GM19328 (cell line): ENCODE results near the gene MFAP1.
"Not testable (repeated sequence)": the region's sequence is repeated elsewhere in the genome, so short reads cannot be mapped to it uniquely, and the experiment has no call there.

Experiments used
- ATAC-seq: cut with Tn5 transposase; IDR thresholded peaks from one replicate; pipeline ENCODE4 v1.9.1; 2021; ENCODE audit warnings: mild to moderate bottlenecking, moderate library complexity; ENCODE audit not compliant: unreplicated experiment

MFAP1 gene

DNA sequence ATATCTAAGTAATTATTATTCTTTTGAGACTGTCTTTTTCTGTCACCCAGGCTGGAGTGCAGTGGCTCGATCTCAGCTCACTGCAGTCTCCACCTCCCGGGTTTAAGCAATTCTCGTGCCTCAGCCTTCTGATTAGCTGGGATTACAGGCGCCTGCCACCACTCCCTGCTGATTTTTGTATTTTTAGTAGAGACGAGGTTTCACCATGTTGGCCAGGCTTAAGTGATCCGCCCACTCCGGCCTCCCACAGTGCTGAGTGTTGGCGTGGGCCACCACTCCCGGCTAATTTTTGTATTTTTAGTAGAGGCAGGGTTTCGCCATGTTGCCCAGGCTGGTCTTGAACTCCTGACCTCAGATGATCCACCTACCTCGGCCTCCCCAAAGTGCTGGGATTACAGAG, 815 bp upstream of the MFAP1 start:
- not testable (repeated sequence) for ATAC-seq

DNA sequence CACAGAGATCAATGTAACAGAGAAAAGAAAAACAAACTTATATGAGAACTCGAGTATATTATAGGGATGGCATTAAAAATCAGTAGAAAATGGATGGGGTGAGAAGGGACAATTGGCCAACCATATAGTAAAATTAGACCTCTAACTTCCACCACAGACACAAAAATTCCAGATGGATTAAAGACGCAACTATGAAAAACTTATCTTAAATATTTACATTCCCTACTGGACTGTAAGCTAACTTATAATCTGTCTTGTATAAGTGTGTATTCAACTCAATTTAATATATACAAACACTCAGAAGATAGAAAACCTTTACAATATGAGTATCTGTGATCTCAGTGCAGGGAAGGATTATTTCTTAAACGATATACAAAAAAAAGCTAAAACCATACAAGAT, 3.0 kb downstream of the MFAP1 start:
- ATAC-seq: no peak

DNA sequence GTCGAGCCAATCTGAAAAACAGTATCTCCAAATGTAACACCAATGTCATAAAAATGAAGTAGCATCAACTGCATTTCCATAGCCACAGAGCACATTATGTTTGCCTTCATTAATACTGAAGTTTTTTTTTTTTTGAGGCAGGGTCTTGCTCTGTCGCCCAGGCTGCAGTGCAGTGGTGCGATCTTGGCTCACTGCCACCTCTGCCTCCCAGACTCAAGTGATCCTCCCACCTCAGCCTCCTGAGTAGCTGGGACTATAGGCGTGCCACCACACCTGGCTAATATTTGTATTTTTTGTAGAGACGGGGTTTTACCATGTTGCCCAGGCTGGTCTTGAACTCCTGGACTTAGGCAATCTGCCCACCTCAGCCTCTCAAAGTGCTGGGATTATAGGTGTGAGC, 9.4 kb downstream of the MFAP1 start:
- not testable (repeated sequence) for ATAC-seq

DNA sequence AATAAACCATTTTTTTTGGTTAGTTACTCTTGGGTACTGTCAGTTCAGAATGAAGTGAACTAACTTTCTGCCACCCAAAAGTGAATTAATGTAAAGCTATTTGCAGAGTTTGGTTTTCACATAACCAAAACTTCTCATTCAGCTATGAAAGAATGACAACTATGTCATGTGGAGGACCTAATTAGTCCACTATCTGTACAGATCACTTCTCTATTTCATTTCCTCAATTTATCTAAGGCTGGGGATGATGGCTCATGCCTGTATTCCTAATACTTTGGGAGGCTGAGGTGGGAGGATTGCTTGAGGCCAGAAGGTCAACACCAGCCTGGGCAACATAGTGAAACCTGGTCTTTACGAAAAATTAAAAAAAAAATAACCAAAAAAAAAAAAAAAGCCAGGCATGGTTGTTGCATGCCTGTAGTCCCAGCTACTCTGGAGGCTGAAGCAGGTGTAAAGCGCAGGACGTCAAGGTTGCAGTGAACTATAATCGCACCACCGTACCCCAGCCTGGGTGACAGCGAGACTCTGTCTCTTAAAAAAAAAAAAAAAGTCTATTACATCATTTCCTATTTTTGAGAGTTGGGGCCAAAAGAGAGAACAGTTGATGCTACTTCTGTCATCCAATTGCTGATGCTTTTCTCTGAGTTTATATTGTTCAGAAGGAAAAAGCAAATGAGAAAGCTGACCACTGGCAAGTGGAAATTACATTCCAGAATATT, 15.4 kb downstream of the MFAP1 start:
- peak; percentile 53 for ATAC-seq

DNA sequence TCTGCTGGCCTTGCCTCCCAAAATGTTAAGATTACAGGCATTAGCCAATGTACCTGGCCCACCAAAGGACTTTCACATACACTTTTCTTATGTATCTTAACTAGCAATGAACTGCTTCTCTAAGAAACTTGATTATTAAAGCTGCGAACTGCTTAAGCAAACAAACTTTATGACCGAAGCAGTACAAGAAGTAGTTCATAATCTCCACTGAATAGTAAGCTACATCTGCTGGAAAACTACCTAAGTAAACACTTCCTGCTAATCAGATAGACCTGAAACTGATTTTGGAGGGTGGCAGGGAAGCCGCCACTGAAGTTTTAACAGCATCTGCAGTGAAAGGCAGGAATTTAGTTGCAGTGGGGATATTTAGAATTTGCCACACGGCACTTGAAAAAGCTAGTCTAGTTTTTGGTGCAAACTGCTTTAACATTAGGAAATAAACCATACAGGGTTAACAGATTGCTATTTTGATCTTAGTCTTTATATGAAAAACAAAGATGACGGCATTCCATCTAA, 16.0 kb downstream of the MFAP1 start:
- no peak for ATAC-seq

DNA sequence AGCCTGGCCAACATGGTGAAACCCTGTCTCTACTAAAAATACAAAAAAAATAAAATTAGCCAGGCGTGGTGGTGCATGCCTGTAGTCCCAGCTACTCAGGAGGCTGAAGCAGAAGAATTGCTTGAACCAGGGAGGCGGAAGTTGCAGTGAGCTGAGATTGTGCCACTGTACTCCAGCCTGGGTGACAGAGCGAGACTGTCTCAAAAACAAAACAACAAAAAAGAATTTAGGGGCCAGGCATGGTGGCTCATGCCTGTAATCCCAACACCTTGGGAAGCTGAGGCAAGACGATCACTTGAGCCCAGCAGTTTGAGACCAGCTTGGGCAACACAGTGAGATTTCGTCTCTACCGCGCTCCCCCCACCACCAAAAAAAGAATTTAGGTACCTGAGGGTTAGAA, 21.8 kb downstream of the MFAP1 start:
- ATAC-seq: not testable (repeated sequence)

DNA sequence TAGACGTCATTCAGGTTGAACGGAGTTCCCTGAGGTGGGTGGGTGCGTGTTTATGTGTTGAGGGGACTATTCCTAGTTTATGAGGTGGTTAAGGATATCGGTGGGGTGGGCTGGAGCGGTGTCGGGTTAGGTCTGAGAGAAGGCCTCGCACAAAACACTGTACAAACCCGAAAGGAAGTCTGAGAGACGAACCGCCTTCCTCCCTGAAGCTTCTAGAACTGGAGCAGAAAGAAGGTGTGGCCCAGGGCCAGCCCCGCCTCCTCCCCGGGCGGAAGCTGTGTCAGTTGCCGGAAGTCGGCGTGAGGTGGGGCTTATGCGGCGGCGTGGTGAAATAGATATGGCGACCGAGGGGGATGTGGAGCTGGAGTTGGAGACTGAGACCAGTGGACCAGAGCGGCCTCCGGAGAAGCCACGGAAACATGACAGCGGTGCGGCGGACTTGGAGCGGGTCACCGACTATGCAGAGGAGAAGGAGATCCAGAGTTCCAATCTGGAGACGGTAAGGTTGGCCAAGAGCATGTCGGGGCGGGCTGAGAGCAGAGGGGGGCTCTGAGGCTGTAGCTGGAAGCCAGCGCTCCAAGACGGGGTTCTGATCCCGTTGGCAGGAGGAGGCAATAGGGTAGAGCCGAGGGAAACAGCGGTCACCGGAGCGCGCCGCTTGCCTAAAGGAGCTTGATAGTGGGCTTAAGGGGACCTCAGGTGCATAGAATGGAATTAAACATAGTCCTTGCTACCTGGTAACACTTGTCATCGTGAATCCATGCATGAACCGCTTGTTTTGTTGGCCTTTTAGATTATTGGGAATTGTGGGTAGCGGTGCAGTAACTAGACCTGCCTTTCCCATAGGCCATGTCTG, 24.0 kb downstream of the MFAP1 start, which contains the start of gene HYPK:
TSS of gene HYPK (plus strand) at position 314 of the 856 bp plus-strand sequence. CDS start at position 338, 24 bp downstream.
- peak; percentile 87 for ATAC-seq

DNA sequence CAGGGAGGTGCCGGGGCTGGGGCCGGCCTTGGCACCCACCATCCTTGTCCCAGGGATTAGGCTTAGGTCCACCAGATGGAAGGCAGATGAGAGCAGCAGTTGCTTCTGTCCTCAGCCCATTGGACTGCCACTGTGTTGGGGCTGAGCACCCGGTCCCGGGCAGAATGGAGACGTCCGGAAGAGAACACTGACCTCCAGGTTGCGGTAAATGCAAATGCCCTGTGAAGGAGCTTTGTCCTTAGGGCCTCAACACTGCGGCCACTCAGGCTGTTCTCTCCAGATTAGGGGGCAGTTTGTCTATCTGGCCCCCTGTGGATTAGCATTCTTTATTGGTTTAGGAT, 24.6 kb downstream of the MFAP1 start, which contains the start of gene SERINC4:
TSS of gene SERINC4 (minus strand) at position 276 of the 341 bp plus-strand sequence. CDS start at position 42, 234 bp downstream.
- no peak for ATAC-seq

DNA sequence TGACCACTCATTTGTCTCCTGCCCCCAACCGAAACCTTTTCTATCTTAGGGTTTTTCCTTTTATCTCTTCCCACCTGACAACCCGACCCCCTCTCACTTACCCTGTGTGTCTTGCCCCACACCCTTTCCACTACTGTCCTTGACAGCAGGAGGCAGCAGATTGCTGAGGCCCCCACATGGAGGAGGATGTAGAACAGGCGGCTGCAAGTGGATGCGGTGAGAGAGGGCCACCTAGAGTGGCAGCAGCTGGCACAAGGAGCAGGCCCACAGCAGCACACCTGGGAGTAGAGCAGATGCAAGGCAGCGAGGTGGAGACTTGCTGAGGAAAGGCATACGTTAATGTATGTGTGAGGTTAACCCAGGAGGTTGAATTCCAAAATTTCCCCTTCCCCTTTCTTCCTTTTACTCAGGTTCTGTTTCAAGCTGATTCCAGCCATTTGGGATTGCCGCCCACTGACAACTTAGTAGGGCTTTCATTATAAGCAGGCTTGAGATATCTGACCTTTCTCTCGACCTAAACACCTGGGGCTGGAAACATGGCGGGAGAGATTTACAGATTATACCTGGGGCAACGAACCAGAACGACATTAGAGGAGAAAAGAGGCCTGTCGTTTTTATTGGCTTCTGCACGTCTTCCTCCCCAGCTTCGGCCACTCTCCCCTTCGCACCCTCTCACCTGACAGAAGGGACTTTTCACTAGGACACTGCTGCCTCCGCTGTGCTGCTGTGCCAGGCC, 25.1 kb downstream of the MFAP1 start:
- no peak for ATAC-seq

DNA sequence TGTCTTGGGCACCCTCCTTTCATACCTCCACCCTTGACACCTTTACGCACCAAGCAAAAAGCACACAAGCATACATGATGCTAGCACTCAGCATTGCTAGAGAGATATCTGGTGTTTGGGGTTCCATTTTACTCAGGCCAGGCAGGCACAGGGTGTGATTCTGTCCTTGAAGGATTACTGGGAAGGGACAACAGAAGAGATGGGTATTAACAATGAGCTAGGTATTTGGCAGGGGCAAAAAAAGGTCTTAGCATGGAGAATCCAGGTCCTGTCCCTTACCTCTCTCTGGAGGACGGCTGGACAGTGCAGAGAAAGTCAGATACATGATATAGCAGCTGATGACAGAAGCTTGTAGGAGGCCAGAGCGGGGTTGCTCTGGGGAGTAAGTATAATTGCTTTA, 27.9 kb downstream of the MFAP1 start:
- ATAC-seq: no peak

DNA sequence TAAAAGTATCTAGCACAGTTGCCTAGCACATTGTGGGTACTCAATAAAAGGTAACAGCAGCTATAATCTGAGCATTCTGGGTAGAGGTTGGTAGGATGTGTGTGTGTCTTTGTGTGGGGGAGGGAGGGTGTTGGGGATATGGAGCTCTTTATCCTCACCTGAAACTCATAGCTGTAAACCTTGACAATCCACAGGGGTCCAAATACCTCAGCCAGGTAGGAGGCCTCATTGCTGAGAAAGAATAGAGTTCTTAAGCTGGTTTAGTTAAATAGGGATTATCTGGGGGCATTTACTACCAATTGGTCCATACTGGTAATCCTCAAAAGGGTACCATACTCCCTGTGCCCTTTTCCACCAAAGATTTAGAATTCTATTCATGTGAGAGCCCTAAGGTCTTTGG, 28.5 kb downstream of the MFAP1 start:
- ATAC-seq: no peak

DNA sequence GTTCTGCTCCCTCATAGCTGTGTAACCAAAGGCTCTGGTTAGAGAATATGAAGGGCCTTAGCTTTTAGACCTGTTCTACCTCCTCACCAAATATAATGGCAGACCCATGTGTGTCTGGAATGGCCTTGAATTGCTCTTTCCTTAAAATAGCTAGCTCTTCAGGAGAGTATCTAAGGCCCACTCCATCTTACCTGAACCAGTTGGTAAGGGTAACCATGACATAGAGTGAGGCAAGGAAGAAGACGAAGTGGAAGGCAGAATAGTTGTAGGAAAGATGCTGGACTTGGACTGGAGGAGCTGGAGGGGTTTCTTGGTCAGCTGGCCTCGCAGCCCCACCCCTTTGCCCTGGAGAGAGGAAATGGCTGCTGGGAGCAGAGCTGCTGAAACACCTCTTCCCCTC, 29.3 kb downstream of the MFAP1 start:
- ATAC-seq: no peak

DNA sequence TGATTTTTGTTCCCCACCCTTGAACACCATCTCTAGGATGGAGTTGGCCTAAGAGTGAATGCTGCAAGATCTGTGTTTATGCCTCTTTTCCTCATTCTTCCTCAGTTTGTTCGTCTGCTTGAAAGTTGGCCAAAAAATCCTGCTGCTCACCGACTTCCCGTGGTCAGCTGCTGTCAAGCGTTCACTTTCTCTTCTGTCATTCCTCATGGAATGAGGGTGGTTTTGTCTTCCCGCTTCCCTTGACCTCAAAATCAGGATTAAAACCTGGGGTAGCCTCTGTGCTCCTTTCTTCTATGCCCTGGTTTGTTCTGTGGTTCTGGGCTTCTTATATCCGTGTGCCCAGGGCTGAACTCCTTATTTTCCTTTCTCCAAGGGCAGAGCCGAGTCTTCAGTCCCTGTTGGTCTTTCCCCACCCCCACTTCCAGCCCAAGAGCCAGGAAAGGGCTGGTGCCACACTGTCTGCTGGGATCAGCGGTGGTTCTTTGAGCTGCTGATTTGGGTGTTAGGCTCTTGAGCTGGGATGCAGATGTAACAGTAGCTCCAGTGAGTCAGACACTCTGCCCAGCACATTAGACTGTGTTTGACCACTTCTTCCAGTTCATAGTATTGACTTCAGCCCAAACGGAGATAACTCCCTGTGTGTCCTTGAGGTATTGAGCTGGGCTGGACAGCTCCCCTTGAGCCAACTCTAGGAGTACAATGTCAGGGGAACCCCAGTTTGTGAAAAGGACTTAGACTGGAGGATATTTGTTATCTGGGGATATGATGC, 30.0 kb downstream of the MFAP1 start:
- ATAC-seq: no peak

DNA sequence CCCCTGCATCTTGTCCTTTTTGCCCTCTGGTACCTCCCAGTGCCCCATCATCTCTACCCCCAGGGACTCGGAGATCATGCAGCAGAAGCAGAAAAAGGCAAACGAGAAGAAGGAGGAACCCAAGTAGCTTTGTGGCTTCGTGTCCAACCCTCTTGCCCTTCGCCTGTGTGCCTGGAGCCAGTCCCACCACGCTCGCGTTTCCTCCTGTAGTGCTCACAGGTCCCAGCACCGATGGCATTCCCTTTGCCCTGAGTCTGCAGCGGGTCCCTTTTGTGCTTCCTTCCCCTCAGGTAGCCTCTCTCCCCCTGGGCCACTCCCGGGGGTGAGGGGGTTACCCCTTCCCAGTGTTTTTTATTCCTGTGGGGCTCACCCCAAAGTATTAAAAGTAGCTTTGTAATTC, 30.8 kb downstream of the MFAP1 start:
- no peak for ATAC-seq

DNA sequence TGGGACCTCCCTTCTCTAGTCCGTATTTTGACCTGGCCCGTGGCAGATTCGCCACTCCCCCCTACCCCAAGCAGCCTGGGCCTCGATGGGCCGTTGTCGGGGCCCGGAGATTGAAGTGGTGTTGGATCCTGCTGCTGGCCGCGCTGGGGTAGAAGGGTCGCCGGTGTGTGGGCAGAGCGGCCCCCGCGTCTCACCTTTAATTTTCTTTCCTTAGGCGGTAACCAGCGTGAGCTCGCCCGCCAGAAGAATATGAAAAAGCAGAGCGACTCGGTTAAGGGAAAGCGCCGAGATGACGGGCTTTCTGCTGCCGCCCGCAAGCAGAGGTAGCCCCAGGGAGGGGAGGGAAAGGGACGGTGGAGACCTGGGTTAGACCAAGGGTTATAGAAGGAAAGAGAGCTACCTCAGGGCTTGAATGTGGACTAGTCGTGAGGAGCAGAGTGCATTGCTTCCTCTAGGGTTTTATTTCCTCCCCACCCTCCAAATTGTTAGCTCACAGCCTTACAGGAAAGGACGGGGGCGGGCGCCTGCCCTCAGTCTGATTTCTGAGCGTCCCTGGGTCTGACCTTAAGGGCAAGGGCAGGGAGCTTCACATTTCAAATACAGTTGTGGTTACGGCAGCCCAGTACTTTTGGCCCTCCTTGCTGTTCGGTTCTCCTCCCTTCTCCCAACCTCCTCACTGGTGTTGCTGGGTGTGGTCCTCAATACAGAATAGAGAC, 31.6 kb downstream of the MFAP1 start:
- no peak for ATAC-seq

DNA sequence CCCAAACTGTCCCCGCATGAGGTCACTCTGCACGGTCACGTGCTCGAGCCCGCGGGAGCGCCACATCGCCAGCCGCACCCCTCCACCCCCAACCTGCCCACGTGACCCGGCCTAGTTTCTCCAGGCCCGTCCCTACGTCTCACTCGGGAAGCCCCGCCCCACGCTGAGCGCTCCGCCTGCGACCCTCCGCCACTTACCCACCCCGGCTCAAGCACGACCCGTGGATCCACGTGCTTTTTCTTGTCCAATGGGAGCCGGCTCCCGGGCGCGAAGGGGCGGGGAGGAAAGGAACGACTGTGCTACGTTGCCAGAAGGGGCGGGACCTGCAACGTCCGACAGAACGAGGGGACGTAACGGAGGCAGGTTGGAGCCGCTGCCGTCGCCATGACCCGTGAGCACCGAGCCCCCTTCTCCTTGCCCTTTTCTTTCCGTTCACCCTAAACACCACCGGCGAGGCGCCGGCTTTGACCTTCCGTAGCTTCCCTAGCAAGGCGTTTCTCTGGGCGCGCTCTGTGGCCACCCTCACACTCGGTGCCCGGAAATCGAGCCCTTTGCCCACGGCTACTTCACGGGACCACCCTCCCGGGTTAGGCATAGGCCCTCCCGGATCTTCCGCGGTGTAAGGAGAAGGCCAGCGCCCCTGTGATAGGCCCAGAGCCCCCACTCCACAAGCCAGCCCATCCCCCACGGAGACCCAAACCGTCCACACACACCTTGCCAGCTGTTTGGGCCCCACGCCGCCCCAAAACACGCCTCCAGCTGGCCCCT, 32.3 kb downstream of the MFAP1 start, which contains the start of gene SERF2:
TSS of gene SERF2 (plus strand) at position 328 of the 768 bp plus-strand sequence. CDS start at position 385, 57 bp downstream.
- ATAC-seq: peak; percentile 83

DNA sequence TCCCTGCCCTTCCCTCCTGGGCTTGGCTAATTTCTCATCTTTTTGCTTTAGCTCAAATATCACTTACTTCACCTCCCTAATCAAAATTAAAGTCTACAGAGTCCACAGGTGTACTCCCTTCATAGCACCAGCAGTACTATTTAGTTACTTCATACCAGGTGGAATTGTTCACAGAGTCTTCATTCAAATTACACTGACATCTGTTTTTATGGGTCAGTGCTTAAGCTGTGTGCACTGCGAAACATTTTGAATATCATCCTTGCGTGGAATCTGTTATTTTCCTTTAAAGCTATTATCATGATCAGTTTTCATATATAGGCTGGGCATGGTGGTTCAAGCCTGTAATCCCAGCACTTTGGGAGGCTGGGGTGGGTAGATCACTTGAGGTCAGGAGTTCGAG, 35.1 kb downstream of the MFAP1 start:
- no peak for ATAC-seq

DNA sequence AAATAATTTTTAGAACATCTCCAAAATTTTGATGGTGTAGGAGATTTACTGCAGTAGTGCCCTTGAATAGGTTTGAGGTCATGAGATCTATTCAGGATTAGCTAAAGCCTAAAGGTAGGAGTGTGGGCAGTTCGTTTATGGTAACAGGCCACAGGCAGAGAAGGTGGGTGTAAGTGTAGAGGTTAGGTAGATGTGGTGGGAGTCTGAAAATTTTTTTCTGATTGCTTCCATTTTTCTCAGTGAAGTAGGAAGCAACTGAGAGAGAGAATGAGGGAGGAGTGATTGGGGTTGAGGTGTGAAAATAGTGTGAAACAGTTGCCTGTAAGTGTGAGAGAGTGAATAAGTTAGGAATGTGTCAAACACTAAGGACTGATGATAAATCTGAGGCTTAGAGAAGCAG, 45.5 kb downstream of the MFAP1 start:
- ATAC-seq: no peak
